Stimulated activated CD8-positive, alpha-beta memory T cell treated with anti-CD3 and anti-CD28 coated beads, Interleukin-12 subunit alpha, Interleukin-12 subunit beta, amount 100 ng/mL, for 24 hours (primary cell): ENCODE measurements around the gene TFRC.
"Not testable (repeated sequence)": the region's sequence is repeated elsewhere in the genome, so short reads cannot be mapped to it uniquely, and the experiment has no call there.

Source experiments
- DNase-seq: peaks from one replicate; pipeline ENCODE4 v3.0.0-alpha.2; 2020; ENCODE audit errors: extremely low read depth

Gene TFRC

GRCh38 chr3:196048922-196049598 is 32.8 kb downstream of the TFRC start:
- no peak for DNase-seq

GRCh38 chr3:196047391-196048030 is 34.4 kb downstream of the TFRC start:
- no peak for DNase-seq

GRCh38 chr3:196044513-196044912 is 37.4 kb downstream of the TFRC start:
- DNase-seq = no peak

GRCh38 chr3:196042673-196043072 is 39.2 kb downstream of the TFRC start:
- no peak for DNase-seq

- no peak for DNase-seq
Observed at GRCh38 chr3:196039359-196039758, 42.5 kb downstream of the TFRC start.

GRCh38 chr3:196026059-196026458 is 55.8 kb downstream of the TFRC start:
- not testable (repeated sequence) for DNase-seq

GRCh38 chr3:196024968-196025367 is 56.9 kb downstream of the TFRC start:
- DNase-seq = no peak

GRCh38 chr3:196023947-196024346 is 57.9 kb downstream of the TFRC start:
- DNase-seq = no peak

GRCh38 chr3:196022499-196022878 is 59.4 kb downstream of the TFRC start:
- not testable (repeated sequence) for DNase-seq

- no peak for DNase-seq
Observed at GRCh38 chr3:196020373-196020772, 61.5 kb downstream of the TFRC start.

- not testable (repeated sequence) for DNase-seq
Observed at GRCh38 chr3:196019576-196019975, 62.3 kb downstream of the TFRC start.

GRCh38 chr3:196018159-196018558 is 63.7 kb downstream of the TFRC start:
- DNase-seq = not testable (repeated sequence)

GRCh38 chr3:196016485-196016884 is 65.4 kb downstream of the TFRC start:
- no peak for DNase-seq

- DNase-seq = no peak
Observed at GRCh38 chr3:196016059-196016458, 65.8 kb downstream of the TFRC start.

GRCh38 chr3:196013587-196014487 is 68.1 kb downstream of the TFRC start:
- DNase-seq = no peak

- no peak for DNase-seq
Observed at GRCh38 chr3:196012941-196013476, 68.9 kb downstream of the TFRC start.

- no peak for DNase-seq
Observed at GRCh38 chr3:196012481-196012880, 69.4 kb downstream of the TFRC start.

- DNase-seq = no peak
Observed at GRCh38 chr3:196009456-196009855, 72.4 kb downstream of the TFRC start.

GRCh38 chr3:196008929-196009328 is 73.0 kb downstream of the TFRC start:
- no peak for DNase-seq

GRCh38 chr3:196008387-196008786 is 73.5 kb downstream of the TFRC start:
- DNase-seq = no peak

GRCh38 chr3:196007744-196008335 is 74.0 kb downstream of the TFRC start:
- DNase-seq = no peak

- not testable (repeated sequence) for DNase-seq
Observed at GRCh38 chr3:196005338-196005737, 76.6 kb downstream of the TFRC start.
